GM19467 (cell line): ENCODE results near the gene CSN3.
"Not testable (repeated sequence)": the region's sequence is repeated elsewhere in the genome, so short reads cannot be mapped to it uniquely, and the experiment has no call there.

ENCODE experiments used
- ATAC-seq: cut with Tn5 transposase; IDR thresholded peaks from one replicate; pipeline ENCODE4 v1.9.1; 2021; ENCODE audit warnings: mild to moderate bottlenecking, moderate library complexity; ENCODE audit not compliant: unreplicated experiment

The CSN3 gene, protein sequence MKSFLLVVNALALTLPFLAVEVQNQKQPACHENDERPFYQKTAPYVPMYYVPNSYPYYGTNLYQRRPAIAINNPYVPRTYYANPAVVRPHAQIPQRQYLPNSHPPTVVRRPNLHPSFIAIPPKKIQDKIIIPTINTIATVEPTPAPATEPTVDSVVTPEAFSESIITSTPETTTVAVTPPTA

GRCh38 chr4:70242297-70242696, at the start of gene CSN3:
TSS of gene CSN3 (plus strand) at chr4:70242597. CDS start at chr4:70244820, 2,223 bp downstream.
- not testable (repeated sequence) for ATAC-seq

- no peak for ATAC-seq
Measured at GRCh38 chr4:70192895-70193294, 49.5 kb upstream of the CSN3 start.

DNA sequence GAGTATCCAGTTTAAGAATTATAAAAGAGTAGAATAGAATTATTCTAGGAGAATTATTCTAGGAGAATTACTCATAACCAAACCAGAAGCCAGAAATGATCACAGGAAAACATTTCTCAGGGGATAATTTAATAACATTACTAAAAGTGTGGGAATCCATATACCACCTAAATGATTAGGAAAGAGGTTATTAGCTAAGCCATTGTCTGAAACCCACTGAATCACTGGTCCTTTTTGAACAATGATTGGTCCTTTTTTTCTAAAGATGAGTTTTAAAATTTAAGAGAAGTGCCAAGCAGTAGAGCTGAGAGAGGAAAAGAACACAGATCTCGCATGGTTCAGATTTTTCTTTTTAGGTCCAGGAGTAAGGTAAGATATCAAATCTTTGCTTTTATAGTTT, 47.0 kb upstream of the CSN3 start, which contains the start of gene ODAM:
ODAM (plus strand) TSS at position 301 of the 400 bp plus-strand sequence. CDS start 819 bp downstream, outside the sequence.
- ATAC-seq = no peak

DNA sequence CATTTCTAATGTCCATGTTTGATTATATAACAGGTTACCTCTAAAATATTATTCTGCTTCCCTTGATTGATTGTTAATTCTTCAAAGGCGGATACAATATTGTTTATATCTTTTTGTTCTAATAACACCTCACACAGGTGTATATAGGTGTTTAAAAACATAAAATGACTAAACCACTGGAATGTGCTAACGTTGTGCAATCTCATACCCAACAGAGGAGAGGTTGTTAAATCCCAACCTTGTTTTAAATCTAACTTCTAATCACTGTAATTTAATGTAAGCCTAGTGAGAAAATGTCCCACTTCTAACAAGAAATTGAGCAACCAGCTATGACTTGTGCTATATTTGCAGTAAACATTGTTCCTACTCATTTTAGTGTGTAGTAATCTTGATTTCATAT, 45.5 kb upstream of the CSN3 start:
- ATAC-seq = no peak

DNA sequence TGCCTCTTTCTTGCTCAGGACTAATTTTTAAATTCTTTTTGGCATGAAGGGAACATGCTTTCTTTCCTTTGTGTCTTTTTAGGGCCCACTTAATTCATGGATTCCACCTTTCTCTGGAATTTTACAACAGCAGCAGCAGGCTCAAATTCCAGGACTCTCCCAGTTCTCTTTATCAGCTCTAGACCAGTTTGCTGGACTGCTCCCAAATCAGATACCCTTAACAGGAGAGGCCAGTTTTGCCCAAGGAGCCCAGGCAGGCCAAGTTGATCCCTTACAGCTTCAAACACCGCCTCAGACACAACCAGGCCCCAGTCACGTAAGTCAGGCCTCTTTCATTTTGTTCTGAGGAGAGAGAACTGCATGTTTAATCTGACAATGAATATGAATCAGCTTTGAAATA, 44.6 kb upstream of the CSN3 start:
- no peak for ATAC-seq

- ATAC-seq = no peak
Measured at GRCh38 chr4:70203601-70204000, 38.8 kb upstream of the CSN3 start.

DNA sequence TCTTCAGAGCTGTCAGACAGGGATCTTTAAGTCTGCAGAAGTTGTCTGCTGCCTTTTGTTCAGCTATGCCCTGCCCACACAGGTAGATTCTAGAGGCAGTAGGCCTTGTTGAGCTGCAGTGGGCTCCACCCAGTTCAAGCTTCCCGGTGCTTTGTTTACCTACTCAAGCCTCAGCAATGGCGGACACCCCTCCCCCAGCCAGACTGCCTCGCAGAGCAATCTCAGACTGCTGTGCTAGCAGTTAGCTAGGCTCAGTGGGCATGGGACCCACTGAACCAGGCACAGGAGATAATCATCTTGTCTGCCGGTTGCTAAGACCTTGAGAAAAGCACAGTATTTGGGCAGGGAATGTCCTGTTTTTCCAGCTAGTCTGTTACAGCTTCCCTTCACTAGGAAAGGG, 29.6 kb upstream of the CSN3 start:
- not testable (repeated sequence) for ATAC-seq

DNA sequence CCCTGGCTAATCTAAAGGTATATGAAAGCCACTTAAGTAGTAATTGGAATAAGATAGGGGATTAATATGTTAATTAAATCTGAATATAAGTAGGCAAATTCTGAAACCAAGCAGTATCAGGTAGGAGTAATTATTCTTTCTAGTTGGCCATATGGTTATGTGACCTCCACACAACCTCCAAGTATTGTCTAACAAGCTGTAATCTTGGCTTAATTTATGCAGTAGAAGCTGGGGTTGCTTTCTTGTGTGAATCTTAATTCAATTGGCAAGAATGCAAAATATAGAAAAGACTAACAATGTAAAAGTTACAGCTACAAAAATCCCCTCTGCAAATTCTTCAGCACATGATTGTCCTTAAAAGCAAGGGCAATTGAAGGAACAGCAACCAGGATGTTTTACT, 26.3 kb upstream of the CSN3 start:
- not testable (repeated sequence) for ATAC-seq

GRCh38 chr4:70216550-70216949, 25.8 kb upstream of the CSN3 start:
- ATAC-seq = not testable (repeated sequence)

GRCh38 chr4:70221389-70221788, 21.0 kb upstream of the CSN3 start:
- not testable (repeated sequence) for ATAC-seq

DNA sequence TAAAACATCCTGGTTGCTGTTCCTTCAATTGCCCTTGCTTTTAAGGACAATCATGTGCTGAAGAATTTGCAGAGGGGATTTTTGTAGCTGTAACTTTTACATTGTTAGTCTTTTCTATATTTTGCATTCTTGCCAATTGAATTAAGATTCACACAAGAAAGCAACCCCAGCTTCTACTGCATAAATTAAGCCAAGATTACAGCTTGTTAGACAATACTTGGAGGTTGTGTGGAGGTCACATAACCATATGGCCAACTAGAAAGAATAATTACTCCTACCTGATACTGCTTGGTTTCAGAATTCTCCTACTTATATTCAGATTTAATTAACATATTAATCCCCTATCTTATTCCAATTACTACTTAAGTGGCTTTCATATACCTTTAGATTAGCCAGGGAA, 20.6 kb upstream of the CSN3 start:
- ATAC-seq = not testable (repeated sequence)

GRCh38 chr4:70225824-70226223, 16.6 kb upstream of the CSN3 start, which contains the start of gene FDCSP:
TSS of gene FDCSP (plus strand) at chr4:70226124. CDS start at chr4:70231195, 5,071 bp downstream.
- ATAC-seq = no peak

DNA sequence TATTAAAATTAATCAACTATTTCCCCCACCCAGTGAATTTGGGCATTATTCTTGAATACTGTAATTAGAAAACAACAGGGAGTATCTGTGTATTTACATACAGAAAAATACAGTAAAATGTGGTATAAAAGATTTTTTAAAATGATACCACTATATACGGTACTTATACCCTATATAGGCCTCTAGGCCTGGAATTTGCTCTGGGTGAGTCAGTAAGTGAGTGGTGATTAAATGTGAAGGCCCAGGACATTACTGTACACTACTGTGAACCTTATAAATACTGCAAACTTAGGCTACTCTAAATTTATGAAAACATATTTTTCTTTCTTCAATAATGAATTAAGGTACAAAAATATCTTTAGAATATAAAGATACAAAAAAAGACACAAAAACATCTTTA, 6.3 kb upstream of the CSN3 start:
- ATAC-seq = no peak

GRCh38 chr4:70239131-70239883, 3.1 kb upstream of the CSN3 start:
- no peak for ATAC-seq

GRCh38 chr4:70239884-70240591, 2.4 kb upstream of the CSN3 start:
- no peak for ATAC-seq

DNA sequence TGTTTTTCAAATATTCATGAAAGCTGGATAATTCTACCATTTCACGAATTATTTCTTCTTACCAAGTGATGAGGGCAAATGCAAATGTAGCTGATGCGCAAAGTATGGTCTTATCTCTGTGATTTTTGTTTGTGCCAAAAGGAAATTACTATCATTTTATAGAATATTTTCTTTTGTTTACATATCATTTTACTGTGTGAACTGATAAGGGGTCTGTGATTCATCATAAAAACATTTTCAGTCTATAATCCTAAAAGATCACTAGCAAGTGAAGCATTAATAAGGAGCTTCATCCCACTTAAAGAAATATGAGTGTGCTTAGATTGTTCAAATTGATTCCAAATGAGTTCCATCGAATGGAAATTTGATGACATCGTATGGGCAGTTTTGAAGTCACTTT, 694 bp downstream of the CSN3 start:
- ATAC-seq = no peak

- ATAC-seq = no peak
Measured at GRCh38 chr4:70251250-70251944, 9.0 kb downstream of the CSN3 start.

- ATAC-seq = no peak
Measured at GRCh38 chr4:70251945-70252277, 9.5 kb downstream of the CSN3 start.

GRCh38 chr4:70269674-70270073, 27.3 kb downstream of the CSN3 start:
- no peak for ATAC-seq

DNA sequence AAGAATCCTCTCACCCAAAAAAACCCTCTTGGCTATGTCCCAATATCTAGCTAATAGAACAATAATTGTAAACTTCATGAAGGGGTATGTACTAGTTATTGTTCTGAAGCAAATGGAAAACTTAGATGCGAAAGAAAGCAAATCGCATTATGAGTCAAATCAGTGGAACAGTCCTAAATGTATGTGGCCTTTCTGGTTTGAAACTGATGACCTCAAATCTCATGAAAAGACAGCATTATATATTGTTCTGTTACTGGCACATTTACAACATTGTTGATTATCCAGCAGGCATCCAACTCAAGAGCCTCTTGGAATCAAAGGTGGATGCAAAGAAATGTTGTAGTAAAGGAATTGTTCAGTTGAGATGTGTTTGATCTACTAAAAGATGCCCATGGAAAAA, 34.7 kb downstream of the CSN3 start:
- ATAC-seq = no peak

GRCh38 chr4:70280567-70280966, 38.2 kb downstream of the CSN3 start:
- no peak for ATAC-seq
